NCI-H2196 treated with DMSO at 0.1 percent for 48 hours (cell line): ENCODE data around the gene CTSK.
A peak's percentile ranks its signal among the peaks of the same experiment; 100 is the strongest.
"Not testable (repeated sequence)": the region's sequence is repeated elsewhere in the genome, so short reads cannot be mapped to it uniquely, and the experiment has no call there.

ENCODE experiments used
- DNase-seq: peaks from one replicate; lab custom pipeline; 2025; ENCODE audit not compliant: unreplicated experiment; lab: John Stamatoyannopoulos, UW

The CTSK gene

GRCh38 chr1:150807249-150808023 is 624 bp downstream of the CTSK start:
- DNase-seq, result no peak

DNA sequence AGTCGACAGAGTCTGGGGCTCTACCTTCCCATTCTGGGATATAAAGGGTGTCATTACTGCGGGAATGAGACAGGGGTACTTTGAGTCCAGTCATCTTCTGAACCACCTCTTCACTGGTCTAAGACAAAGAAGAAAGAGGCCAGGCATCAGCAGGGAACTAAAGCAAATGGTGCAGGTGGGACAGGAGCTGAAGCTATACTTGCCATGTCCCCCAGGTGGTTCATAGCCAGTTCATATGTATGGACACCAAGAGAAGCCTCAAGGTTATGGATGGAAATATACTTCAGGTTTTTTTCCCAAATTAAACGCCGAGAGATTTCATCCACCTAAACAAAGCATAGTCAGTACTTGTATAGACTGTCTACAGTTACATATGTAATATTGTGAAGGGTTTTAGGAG is 2.2 kb downstream of the CTSK start:
- DNase-seq, result no peak

DNA sequence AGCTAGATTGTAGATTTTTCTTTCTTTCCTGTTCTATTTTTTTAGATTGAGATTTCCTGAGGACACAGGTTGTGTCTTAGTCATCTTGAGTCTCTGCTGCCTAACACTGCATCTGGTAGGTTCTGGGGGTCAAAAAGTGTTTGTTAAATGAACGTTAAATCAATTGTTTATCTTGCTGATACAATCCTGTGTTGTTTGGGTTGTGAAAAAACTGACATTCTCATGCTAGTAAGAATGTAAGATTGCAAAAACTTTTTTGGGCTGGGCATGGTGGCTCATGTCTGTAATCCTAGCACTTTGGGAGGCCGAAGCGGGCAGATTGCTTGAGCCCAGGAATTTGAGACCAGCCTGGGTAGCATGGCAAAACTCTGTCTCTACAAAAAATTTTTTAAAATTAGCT is 3.4 kb downstream of the CTSK start:
- DNase-seq, result no peak

DNA sequence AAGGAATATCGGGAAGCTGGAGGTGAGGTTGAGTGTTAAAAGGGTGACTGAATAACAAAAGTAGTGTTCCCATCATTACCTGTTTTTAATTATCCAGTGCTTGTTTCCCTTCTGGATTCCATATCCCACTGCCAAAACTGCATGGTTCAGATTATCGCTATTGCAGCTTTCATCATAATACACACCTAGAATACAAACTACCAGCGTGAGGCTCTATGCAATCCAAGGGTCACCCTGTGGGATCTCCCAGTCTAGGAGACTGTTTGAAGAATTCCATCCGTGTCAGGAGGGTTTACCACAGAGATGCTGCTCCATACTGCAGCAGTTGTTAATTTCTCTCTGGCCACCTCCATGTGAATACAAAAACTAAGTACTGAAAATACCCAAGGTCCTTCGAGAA is 9.0 kb downstream of the CTSK start:
- DNase-seq, result no peak

DNA sequence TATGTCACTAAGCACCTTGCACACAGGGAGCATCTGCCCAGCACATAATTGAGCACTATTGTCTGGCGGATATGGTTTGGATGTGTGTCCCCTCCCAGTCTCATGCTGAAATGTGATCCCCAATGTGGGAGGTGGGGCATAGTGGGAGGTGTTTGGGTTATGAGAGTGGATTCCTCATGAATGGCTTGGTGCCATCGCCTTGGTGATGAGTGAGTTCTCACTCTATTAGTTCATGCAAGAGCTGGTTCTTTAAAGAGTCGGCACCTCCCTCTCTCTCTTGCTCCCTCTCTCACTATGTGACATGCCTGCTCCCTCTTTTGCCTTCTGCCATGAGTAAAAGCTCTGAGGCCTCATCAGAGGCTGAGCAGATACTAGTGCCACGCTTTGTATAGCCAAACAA is 9.5 kb downstream of the CTSK start:
- peak; percentile 29 for DNase-seq

DNA sequence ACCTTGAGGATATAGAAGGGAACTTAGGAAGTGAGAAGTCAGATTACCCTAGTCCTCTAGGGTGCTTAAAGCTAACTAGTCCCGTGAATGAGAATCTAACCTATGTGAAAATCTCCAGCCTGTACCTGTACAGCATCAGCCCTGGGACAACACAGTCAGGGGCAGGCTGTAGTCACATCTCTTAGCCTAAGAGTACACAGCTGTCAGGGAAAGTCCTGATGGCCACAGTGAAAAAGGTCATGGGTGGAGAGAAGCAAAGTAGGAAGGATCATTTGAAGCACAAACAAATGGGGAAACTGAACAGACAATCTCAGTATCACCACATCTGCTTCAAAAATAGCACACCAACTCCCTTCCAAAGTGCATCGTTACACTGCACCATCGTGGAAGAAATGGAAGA is 11.7 kb downstream of the CTSK start:
- DNase-seq, result no peak

DNA sequence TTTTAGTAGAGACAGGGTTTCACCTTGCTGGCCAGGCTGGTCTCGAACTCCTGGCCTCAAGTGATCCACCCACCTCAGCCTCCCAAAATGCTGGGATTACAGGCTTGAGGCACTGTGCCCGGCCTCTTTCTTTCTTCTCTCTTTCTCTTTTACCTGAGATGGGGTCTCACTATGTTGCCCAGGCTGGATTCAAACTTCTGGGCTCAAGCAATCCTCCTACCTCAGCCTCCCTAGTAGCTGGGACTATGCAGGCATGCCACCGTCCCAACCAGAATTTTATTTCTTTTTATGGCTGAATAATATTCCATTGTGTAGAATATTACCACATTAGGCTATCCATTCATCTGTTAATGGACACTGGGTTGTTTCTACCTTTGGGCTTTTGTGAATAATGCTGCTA is 14.3 kb downstream of the CTSK start:
- not testable (repeated sequence) for DNase-seq

GRCh38 chr1:150793221-150793620 is 14.8 kb downstream of the CTSK start:
- DNase-seq, result no peak

- no peak for DNase-seq
These were observed 16.5 kb downstream of the CTSK start for GRCh38 chr1:150791585-150791984.

DNA sequence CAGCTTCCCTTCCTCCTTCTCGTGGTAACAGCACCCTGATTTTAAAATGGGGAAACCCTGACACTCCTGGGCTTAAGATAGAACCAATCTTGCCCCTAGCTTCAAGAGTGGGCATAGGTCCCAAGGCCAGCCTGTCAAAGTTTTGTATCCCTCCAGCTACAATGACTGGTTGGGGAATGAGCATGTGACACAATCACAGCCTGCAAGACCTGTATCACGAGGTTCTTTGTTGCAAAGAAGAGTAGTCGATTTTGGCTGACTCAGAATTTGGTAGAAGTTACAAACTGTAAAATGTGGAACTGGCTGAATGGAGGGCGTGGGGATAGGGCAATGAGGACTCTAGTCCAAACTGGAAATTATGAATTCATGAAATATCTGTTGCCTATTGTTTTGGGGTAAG is 18.7 kb downstream of the CTSK start:
- DNase-seq, result no peak

GRCh38 chr1:150788946-150789345 is 19.1 kb downstream of the CTSK start:
- no peak for DNase-seq

DNA sequence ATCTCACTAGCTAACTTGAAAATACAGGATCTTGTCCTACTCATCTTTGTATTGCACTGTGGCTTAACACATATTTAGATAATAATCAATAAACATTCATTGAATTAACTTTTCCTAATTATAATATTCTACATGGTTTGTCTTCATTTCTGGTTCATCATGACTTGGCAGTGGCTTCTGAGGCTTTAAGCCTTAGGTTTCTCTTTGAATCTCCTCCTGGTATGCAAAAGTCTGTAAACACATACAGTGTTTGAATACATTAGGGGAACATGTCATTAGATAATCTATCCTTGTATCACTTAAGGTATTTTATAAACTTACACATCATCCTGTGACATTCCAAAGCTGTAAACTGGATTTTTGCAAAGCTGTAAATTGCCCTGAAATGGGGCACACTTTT is 20.6 kb downstream of the CTSK start:
- no peak for DNase-seq

DNA sequence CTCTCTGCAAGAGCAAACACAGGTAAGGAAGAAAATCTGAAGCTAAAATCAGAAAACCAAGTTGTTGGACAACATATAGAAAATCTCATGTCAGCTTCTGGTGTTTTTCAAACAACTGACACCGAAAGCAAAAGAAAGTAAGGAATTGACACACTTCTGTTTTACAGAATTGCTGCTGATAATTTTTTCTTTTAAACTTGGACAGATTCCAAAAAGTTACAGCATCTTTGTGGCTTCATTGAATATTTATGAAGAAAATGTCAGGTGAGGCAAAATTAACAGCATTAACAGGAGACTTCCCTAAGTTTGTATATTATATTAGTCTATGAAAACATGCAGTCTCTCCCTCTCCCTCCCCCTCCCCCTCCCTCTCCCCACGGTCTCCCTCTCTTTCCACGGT is 27.6 kb downstream of the CTSK start:
- no peak for DNase-seq

- no peak for DNase-seq
These were observed 29.7 kb downstream of the CTSK start for GRCh38 chr1:150778409-150778808.

DNA sequence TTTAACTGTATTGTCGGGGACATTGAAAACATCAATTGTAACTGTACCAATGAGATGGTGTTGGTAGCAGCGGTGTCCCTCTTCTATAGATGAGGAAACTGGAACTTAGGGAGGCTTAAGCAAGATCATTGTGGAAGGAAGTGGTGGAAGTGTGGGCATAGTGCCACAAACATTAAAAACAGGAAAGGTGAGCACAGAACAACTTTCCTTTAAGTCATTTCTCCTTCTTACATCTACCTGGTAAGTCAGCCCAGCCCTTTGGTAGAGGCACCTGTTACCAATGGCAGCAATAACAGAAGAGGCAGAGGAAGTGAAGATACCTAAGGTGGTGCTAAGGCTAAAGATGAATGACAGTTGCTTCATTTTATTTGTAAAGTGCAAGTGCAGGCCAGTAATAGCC is 30.5 kb downstream of the CTSK start:
- DNase-seq, result no peak

GRCh38 chr1:150775931-150776505 is 32.0 kb downstream of the CTSK start:
- not testable (repeated sequence) for DNase-seq

DNA sequence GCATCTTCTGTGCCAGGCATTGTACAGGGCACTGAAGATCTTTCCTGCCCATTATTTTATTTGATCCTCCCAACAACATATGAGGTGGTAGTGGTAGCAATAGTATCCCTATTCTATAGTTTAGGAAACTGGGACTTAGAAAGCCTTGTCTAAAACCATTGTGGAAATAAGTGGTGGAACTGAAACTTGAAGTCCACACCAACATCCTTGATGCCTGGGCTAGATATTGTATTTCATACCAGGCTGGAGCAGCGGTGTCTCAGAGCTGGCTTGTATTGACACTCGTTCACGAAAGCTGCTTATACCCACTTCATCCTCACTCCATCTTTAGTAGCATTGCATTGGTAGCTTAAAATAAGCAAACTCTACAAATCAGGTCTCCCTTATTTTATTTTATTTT is 32.8 kb downstream of the CTSK start:
- no peak for DNase-seq

DNA sequence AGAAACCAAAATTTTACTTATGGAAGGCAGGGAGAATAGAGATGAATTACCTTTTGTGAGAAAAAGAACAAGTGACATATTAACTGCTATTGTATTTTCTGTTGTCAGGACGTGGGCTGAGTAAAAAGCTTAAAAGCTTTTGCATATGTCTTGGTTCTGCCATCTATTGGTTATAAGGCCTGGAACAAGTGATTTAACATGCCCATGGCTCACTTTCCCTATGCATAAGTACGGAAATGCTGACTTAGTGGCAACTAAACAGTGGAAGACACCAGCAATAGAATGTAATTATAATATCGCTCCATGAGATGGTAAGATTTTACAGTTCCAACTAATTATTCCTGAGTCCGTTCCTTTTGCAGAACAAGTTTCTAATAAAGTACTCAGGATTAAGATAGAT is 35.7 kb downstream of the CTSK start:
- no peak for DNase-seq

DNA sequence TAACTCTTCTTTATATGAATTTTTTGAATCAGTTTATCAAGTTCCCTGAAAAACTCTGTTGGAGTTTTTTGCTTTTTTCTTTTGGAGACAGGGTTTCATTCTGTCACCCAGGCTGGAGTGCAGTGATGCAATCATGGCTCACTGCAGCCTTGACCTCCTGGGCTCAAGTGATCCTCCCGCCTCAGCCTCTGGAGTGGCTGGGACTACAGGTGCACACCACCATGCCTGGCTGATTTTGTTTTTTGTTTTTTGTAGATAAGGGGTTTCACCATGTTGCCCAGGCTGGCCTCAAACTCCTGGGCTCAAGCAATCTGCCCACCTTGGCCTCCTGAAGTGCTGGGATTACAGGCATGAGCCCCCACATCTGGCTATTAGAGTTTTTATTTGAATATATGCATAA is 40.4 kb downstream of the CTSK start:
- not testable (repeated sequence) for DNase-seq

- not testable (repeated sequence) for DNase-seq
These were observed 42.1 kb downstream of the CTSK start for GRCh38 chr1:150765977-150766301.

GRCh38 chr1:150765296-150765976 is 42.6 kb downstream of the CTSK start, which contains the start of gene CTSS:
CTSS (minus strand) TSS chr1:150765778; CDS start chr1:150764763, 1,015 bp downstream.
- no peak for DNase-seq

DNA sequence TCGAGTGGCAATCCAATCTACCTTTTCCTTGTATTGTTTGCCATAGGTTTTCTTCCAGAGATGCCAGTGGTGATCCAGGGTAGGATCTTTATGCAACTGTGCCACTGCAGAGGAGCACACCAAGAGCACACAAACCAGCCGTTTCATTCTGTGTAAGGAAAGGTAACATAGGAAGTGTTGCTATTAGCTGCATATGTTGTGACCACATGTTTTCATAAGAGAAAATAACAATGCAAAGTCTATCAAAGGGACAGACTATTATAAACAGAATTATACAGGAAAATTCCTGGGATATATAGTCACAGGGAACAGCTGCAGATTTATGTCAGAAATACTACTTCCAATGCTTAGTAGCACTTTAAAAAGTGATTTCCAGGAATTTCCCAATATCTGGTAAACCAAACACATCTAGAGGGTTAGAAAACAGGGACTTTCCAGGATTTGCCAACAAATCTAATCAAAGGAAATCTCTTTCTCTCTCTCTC is 43.4 kb downstream of the CTSK start:
- no peak for DNase-seq
